Prostate gland (tissue), 2 donors: ENCODE results near the gene AGAP5.

Experiments
- POLR2A ChIP-seq: fragments of 450-650 bp; IDR thresholded peaks from one replicate; pipeline ENCODE4 v1.6.1; 2016; ENCODE audit warnings: antibody characterized with exemption, mild to moderate bottlenecking
- TF ChIP-seq, protein P1 (sequence below), 4 experiments: fragments of 200-600 bp in 2 of 4; fragments of 450-650 bp in 2 of 4; sonication (generic) in 2 of 4; IDR thresholded peaks; 1 replicate in 3 of 4; 2 replicates in 1 of 4; pipeline ENCODE4 v1.5.1; 2016 to 2019; ENCODE audit warnings: antibody characterized with exemption in 4 of 4, mild to moderate bottlenecking in 2 of 4, moderate library complexity in 2 of 4

DNA sequence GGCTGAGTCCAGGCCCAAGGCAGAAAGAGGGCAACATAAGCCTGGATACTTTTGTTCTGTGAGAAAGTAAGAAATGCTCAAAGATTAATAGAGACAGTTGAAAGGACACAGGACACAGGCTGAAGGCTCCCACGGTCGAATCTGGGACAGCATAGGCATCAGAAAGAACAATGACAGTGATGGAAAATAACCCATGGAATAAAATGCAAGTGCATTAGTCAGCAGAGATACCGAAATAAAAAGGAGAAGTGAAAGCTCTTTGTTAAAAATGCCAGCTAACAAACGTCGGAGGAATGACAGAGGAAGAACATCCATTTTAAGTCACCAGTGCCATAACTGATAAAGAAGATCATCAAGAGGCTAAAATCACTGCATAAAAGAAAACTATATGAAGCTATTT is 19.6 kb upstream of the AGAP5 start:
- no peak for TF ChIP-seq POLR2A
- TF ChIP-seq, protein P1, sequence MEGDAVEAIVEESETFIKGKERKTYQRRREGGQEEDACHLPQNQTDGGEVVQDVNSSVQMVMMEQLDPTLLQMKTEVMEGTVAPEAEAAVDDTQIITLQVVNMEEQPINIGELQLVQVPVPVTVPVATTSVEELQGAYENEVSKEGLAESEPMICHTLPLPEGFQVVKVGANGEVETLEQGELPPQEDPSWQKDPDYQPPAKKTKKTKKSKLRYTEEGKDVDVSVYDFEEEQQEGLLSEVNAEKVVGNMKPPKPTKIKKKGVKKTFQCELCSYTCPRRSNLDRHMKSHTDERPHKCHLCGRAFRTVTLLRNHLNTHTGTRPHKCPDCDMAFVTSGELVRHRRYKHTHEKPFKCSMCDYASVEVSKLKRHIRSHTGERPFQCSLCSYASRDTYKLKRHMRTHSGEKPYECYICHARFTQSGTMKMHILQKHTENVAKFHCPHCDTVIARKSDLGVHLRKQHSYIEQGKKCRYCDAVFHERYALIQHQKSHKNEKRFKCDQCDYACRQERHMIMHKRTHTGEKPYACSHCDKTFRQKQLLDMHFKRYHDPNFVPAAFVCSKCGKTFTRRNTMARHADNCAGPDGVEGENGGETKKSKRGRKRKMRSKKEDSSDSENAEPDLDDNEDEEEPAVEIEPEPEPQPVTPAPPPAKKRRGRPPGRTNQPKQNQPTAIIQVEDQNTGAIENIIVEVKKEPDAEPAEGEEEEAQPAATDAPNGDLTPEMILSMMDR (IDR thresholded peaks at IDR 0.05): no peak
